Fibroblast of lung (primary cell): ENCODE measurements around the gene ALDH18A1. TPM values are rescaled to one million over a fixed set of nuclear protein-coding genes. Genes with fewer than 3 reads are reported as not detected.

ENCODE experiments used
- DNase-seq, 2 donors: peaks; one replicate each; pipeline versions ENCODE4 v3.0.0 to v3.0.0-alpha.2; 2010; ENCODE audit warnings: low read depth in 2 of 2
- H2AFZ ChIP-seq: 2 replicates; pipeline ENCODE4 v1.5.1; 2012; ENCODE audit warnings: low read length, control low read depth, inconsistent platforms
- H3K27ac ChIP-seq: 2 replicates; pipeline ENCODE4 v1.5.1; 2011; ENCODE audit warnings: low read length, control low read depth; ENCODE audit not compliant: insufficient read depth
- H3K27me3 ChIP-seq: 2 replicates; pipeline ENCODE4 v1.5.1; 2011; ENCODE audit warnings: mild to moderate bottlenecking, low read length; ENCODE audit not compliant: control insufficient read depth, insufficient read depth
- H3K36me3 ChIP-seq: 2 replicates; pipeline ENCODE4 v1.5.1; 2011; ENCODE audit warnings: low read length; ENCODE audit not compliant: control insufficient read depth, insufficient read depth
- H3K4me1 ChIP-seq: 2 replicates; pipeline ENCODE4 v1.5.1; 2011; ENCODE audit warnings: low read length; ENCODE audit not compliant: control insufficient read depth, insufficient read depth; ENCODE audit errors: extremely low read depth
- H3K4me2 ChIP-seq: 2 replicates; pipeline ENCODE4 v1.5.1; 2011; ENCODE audit warnings: low read length, control low read depth; ENCODE audit not compliant: insufficient read depth; ENCODE audit errors: extremely low read depth
- H3K4me3 ChIP-seq, 4 experiments: fragments of 200-600 bp in 1 of 4; sonication (generic) in 1 of 4; replicated peaks in 1 of 4; 2 replicates each; pipeline ENCODE4 v1.5.1; 2011 to 2016; ENCODE audit warnings: low read length in 4 of 4, low read depth in 3 of 4, mild to moderate bottlenecking in 3 of 4, control low read depth in 2 of 4, inconsistent platforms in 1 of 4, mixed read lengths in 1 of 4; ENCODE audit not compliant: insufficient read depth in 1 of 4; ENCODE audit errors: control extremely low read depth in 1 of 4
- H3K79me2 ChIP-seq: 2 replicates; pipeline ENCODE4 v1.5.1; 2012; ENCODE audit warnings: mild to moderate bottlenecking, low read length, inconsistent platforms; ENCODE audit not compliant: control insufficient read depth, insufficient read depth
- H3K9ac ChIP-seq: 2 replicates; pipeline ENCODE4 v1.5.1; 2011; ENCODE audit warnings: mild to moderate bottlenecking, low read length, control low read depth; ENCODE audit not compliant: insufficient read depth
- H3K9me3 ChIP-seq: 2 replicates; pipeline ENCODE4 v1.5.1; 2012; ENCODE audit warnings: low read depth, low read length; ENCODE audit not compliant: control insufficient read depth, insufficient read depth
- H4K20me1 ChIP-seq: 2 replicates; pipeline ENCODE4 v1.5.1; 2011; ENCODE audit warnings: low read length; ENCODE audit not compliant: control insufficient read depth, insufficient read depth; ENCODE audit errors: extremely low read depth
- EZH2 ChIP-seq: IDR thresholded peaks from 2 replicates; pipeline ENCODE4 v1.5.1; 2012; ENCODE audit warnings: low read length, control low read depth, mild to moderate bottlenecking; ENCODE audit errors: missing control alignments
- polyA plus RNA-seq, 2 donors: library from polyadenylated mRNA; depleted of rRNA in 1 of 2; stranded (reverse) in 1 of 2; unstranded in 1 of 2; fragments of >200 nt; gene quantifications; 2 replicates each; pipeline ENCODE4 v1.2.1, GENCODE V29; 2011 to 2012; ENCODE audit warnings: missing spikeins in 1 of 2
- total RNA-seq: library from RNA; depleted of rRNA; stranded (reverse); fragments of >200 nt; gene quantifications from 2 replicates; pipeline ENCODE4 v1.2.1, GENCODE V29; 2014
- TF ChIP-seq, protein P1 (sequence below), 2 donors: IDR thresholded peaks in 1 of 2; conservative IDR thresholded peaks in 1 of 2; 1 replicate in 1 of 2; 2 replicates in 1 of 2; pipeline ENCODE4 v1.5.1; 2011 to 2012; ENCODE audit warnings: low read length in 2 of 2, control low read depth in 1 of 2, inconsistent platforms in 1 of 2, low read depth in 1 of 2, mild to moderate bottlenecking in 1 of 2

ALDH18A1 gene
- total and polyA plus RNA-seq, 2 donors (not counting 1 experiment from before 2014, with no cell fraction given) = 84.4 to 85.7 TPM

DNA sequence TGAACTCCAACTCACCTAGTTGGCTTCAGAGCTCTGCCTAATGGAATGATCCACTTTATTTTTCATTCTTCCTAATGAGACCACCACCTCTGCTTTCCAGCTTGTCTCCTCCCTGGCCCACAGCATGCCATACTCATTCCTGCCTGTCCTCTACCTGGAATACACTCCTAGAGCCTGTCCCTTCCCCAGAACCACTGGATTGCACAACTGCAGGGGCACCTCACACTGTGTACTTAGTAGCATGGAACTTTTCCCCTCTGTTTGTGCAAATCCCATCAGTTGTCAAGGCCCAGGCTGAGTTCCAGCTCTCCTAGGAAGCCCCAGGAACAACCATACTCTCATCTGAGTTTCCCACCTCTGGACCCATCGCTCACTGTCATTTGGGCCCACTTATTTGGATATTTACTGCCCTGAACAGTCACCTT is 15.6 kb downstream of the ALDH18A1 start:
- Histone ChIP-seq H3K9me3 (no peaks in the 10 kb centered on the region), H2AFZ (no peak overlapping the region), H3K36me3 (peaks cover 20% of the 10 kb centered on the region), H3K4me1 (no peaks in the 10 kb centered on the region), H3K27me3 (no peaks in the 10 kb centered on the region), H3K4me3 (no peak overlapping the region), H3K79me2 (no peaks in the 10 kb centered on the region), H3K9ac (no peak overlapping the region), H3K4me2 (no peak overlapping the region), H4K20me1 (no peaks in the 10 kb centered on the region), H3K27ac (no peak overlapping the region)
- no peak for DNase-seq
- TF ChIP-seq EZH2 = no peak
- TF ChIP-seq, protein P1, sequence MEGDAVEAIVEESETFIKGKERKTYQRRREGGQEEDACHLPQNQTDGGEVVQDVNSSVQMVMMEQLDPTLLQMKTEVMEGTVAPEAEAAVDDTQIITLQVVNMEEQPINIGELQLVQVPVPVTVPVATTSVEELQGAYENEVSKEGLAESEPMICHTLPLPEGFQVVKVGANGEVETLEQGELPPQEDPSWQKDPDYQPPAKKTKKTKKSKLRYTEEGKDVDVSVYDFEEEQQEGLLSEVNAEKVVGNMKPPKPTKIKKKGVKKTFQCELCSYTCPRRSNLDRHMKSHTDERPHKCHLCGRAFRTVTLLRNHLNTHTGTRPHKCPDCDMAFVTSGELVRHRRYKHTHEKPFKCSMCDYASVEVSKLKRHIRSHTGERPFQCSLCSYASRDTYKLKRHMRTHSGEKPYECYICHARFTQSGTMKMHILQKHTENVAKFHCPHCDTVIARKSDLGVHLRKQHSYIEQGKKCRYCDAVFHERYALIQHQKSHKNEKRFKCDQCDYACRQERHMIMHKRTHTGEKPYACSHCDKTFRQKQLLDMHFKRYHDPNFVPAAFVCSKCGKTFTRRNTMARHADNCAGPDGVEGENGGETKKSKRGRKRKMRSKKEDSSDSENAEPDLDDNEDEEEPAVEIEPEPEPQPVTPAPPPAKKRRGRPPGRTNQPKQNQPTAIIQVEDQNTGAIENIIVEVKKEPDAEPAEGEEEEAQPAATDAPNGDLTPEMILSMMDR (conservative IDR thresholded peaks at IDR 0.05 in 1 of 2, IDR thresholded peaks at IDR 0.05 in 1 of 2; ENCODE audit: low read depth in 1 of 2, low read length in 2 of 2) = no peak

DNA sequence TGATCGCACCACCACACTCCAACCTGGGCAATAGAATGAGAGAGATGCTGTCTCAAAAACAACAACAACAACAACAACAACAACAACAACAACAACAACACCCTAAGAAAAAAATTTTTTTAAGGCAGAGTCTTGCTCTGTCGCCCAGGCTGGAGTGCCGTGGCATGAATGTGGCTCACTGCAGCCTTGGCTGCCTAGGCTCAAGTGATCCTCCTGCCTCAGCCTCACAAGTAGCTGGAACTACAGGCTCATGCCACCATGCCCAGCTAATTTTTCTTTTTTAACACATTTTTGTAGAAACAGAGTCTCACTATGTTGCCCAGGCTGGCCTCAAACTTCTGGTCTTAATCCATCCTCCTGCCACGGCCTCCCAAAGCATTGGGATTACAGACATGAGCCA is 18.6 kb downstream of the ALDH18A1 start:
- H3K4me2 ChIP-seq = no peak overlapping the region
- TF ChIP-seq EZH2 = no peak
- TF ChIP-seq, protein P1 (conservative IDR thresholded peaks at IDR 0.05 in 1 of 2, IDR thresholded peaks at IDR 0.05 in 1 of 2; ENCODE audit: low read depth in 1 of 2, low read length in 2 of 2) = no peak
- H3K9ac ChIP-seq = no peak overlapping the region
- no peak overlapping the region for H3K4me3 ChIP-seq
- H3K4me1 ChIP-seq = no peaks in the 10 kb centered on the region
- H3K79me2 ChIP-seq = no peaks in the 10 kb centered on the region
- H3K27ac ChIP-seq = no peak overlapping the region
- DNase-seq = no peak
- H3K9me3 ChIP-seq = no peaks in the 10 kb centered on the region
- H2AFZ ChIP-seq = no peak overlapping the region
- H4K20me1 ChIP-seq = no peaks in the 10 kb centered on the region
- peaks cover 30% of the 10 kb centered on the region for H3K36me3 ChIP-seq
- H3K27me3 ChIP-seq = no peaks in the 10 kb centered on the region

DNA sequence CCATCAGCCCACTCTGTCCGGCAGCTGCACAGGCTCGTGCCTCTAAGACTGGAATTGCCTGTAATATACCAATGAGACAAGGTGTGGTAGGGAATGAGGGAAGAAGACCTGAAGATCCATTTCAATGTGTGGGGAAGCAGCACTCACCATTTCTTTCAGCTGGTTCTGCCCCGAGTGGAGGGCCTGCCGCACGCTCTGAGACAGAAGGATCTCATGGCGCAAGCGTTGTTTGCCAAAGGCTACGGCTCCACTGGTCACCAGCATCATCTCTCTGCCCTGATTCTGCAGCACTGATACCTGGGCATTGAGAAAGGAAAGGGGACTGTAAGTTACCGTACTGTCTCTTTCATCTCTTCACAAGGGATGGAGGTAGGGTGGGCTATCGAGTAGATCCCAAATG is 19.4 kb downstream of the ALDH18A1 start:
- no peak for DNase-seq
- Histone ChIP-seq H2AFZ (no peak overlapping the region), H3K27ac (no peak overlapping the region), H4K20me1 (no peaks in the 10 kb centered on the region), H3K4me1 (no peaks in the 10 kb centered on the region), H3K4me2 (no peak overlapping the region), H3K27me3 (no peaks in the 10 kb centered on the region), H3K4me3 (no peak overlapping the region), H3K79me2 (no peaks in the 10 kb centered on the region), H3K9ac (no peak overlapping the region), H3K36me3 (peaks cover 26% of the 10 kb centered on the region), H3K9me3 (no peaks in the 10 kb centered on the region)
- TF ChIP-seq, protein P1 (conservative IDR thresholded peaks at IDR 0.05 in 1 of 2, IDR thresholded peaks at IDR 0.05 in 1 of 2; ENCODE audit: low read depth in 1 of 2, low read length in 2 of 2) = no peak
- no peak for TF ChIP-seq EZH2
